Muscle layer of duodenum (tissue), 2 donors: Measurements from ENCODE around the gene C10orf95.

ENCODE experiments used
- H3K27ac ChIP-seq: one replicate; pipeline ENCODE4 v1.7.0; 2013; ENCODE audit warnings: mild to moderate bottlenecking, low read length
- H3K27me3 ChIP-seq: one replicate; pipeline ENCODE4 v1.7.0; 2013; ENCODE audit warnings: low read depth, mild to moderate bottlenecking, control low read depth, low read length
- H3K36me3 ChIP-seq, 2 donors: one replicate each; pipeline ENCODE4 v1.7.0; 2013; ENCODE audit warnings: low read length in 2 of 2, control low read depth in 1 of 2, mild to moderate bottlenecking in 1 of 2; ENCODE audit not compliant: insufficient read depth in 2 of 2, control insufficient read depth in 1 of 2
- H3K4me1 ChIP-seq, 2 donors: one replicate each; pipeline ENCODE4 v1.7.0; 2013; ENCODE audit warnings: low read length in 2 of 2, mild to moderate bottlenecking in 2 of 2, control low read depth in 1 of 2, moderate library complexity in 1 of 2; ENCODE audit not compliant: insufficient read depth in 2 of 2, control insufficient read depth in 1 of 2
- H3K4me3 ChIP-seq, 2 donors: one replicate each; pipeline ENCODE4 v1.7.0; 2013; ENCODE audit warnings: low read length in 2 of 2, low read depth in 1 of 2, mild to moderate bottlenecking in 1 of 2
- H3K9me3 ChIP-seq, 2 donors: one replicate each; pipeline ENCODE4 v1.7.0; 2013; ENCODE audit warnings: low read length in 2 of 2, control low read depth in 1 of 2, mild to moderate bottlenecking in 1 of 2; ENCODE audit not compliant: control insufficient read depth in 1 of 2
- donor health status: healthy.

The C10orf95 gene

DNA sequence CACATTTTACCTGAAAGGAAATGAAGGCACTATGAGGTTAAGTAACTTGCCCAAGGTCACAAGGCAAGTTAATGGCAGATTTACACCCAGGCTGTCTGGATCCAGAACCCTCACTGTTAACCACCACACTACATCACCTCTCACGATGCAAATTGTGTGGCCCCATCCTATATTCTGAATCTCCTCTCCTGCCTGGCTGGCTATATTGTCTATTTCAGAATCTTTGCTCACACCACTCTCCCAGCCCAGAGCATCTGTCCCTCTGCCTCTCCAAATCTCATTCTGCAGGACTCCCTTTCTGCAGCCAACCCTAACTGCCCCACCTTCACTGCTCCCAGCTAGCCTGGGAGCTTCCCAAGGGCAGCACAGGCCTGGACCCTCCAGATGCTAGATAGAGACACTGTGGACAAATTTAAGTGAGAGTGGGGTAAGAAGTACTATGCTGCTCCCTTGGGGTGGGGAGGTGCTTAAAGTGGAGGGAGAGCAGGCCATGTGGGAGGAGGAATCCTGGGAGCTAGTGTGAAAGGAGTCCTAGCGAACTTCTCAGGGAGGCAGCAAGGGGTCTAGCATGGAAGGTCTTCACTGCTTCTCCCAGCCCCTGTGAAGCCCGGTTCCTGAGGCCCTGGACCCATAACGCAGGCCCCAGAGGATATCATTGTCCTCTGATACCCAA lies 19.8 kb downstream of the C10orf95 start:
- Histone ChIP-seq H3K27me3 (no peaks in the 10 kb centered on the region), H3K4me3 (peak overlapping the region; percentile 87 to 93), H3K4me1 (peaks cover 9 to 13% of the 10 kb centered on the region in 2 donors), H3K36me3 (no peaks in the 10 kb centered on the region), H3K27ac (peak overlapping the region; percentile 79), H3K9me3 (no peaks in the 10 kb centered on the region)

DNA sequence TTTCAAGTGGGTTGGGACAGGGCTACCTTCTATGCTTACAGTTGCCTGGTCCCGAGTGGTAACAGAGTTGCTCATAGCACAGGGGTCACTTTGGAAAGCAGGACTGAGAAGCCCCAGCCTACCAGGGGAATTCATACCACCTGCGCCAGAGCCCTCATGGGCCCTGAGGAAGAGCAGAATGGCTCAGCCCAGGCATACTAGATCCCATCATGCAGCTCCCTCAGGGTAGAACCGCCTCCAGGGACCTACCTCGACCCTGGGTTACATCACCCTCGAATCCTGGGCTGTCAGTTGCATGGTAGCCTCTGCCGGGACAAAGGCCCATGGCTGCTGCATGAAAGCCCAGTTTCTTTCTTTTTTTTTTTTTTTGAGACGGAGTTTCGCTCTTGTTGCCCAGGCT lies 21.9 kb downstream of the C10orf95 start:
- H3K4me3 ChIP-seq, result no peak overlapping the region
- no peaks in the 10 kb centered on the region for H3K27me3 ChIP-seq
- peaks cover 6 to 13% of the 10 kb centered on the region in 2 donors for H3K4me1 ChIP-seq
- H3K27ac ChIP-seq, result no peak overlapping the region
- H3K36me3 ChIP-seq, result peaks cover 0 to 5% of the 10 kb centered on the region in 2 donors
- H3K9me3 ChIP-seq, result no peaks in the 10 kb centered on the region

GRCh38 chr10:102426803-102427287 lies 24.5 kb downstream of the C10orf95 start:
- H3K4me1 ChIP-seq, result peaks cover 10 to 26% of the 10 kb centered on the region in 2 donors
- no peak overlapping the region for H3K4me3 ChIP-seq
- no peaks in the 10 kb centered on the region for H3K27me3 ChIP-seq
- H3K9me3 ChIP-seq, result no peaks in the 10 kb centered on the region
- no peak overlapping the region for H3K27ac ChIP-seq
- H3K36me3 ChIP-seq, result peaks cover 10 to 15% of the 10 kb centered on the region in 2 donors

DNA sequence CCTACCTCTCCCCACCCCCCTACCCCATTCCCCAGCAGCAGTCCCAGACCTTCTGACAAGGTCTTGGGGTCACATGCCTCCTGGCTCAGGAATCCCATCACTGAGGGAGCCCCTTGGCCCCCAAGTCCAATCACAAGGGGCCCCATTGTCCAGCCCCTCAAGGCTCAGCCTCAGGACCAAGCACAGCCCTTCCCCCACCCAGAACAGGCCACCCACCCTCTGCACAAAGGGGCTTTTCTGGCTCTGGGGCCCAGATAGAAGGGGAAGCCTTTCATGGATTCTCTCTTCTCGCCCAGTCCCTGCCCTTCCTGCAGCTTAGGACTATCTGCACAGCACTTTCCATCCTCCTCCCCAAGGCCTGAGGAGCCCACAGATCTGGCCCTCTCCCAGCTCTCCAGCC lies 25.9 kb downstream of the C10orf95 start:
- Histone ChIP-seq H3K27ac (no peak overlapping the region), H3K9me3 (no peaks in the 10 kb centered on the region), H3K4me3 (no peak overlapping the region), H3K27me3 (no peaks in the 10 kb centered on the region), H3K36me3 (peaks cover 10 to 15% of the 10 kb centered on the region in 2 donors), H3K4me1 (peaks cover 4 to 23% of the 10 kb centered on the region in 2 donors)

- H3K27ac ChIP-seq, result no peak overlapping the region
- peaks cover 8 to 28% of the 10 kb centered on the region in 2 donors for H3K4me1 ChIP-seq
- no peaks in the 10 kb centered on the region for H3K27me3 ChIP-seq
- no peaks in the 10 kb centered on the region for H3K9me3 ChIP-seq
- peaks cover 10 to 15% of the 10 kb centered on the region in 2 donors for H3K36me3 ChIP-seq
- no peak overlapping the region for H3K4me3 ChIP-seq
Measured at GRCh38 chr10:102424916-102425315, 26.4 kb downstream of the C10orf95 start.

GRCh38 chr10:102424145-102424544 lies 27.2 kb downstream of the C10orf95 start:
- Histone ChIP-seq H3K9me3 (no peaks in the 10 kb centered on the region), H3K36me3 (peaks cover 10 to 15% of the 10 kb centered on the region in 2 donors), H3K27ac (no peak overlapping the region), H3K4me1 (peaks cover 11 to 36% of the 10 kb centered on the region in 2 donors), H3K27me3 (no peaks in the 10 kb centered on the region), H3K4me3 (no peak overlapping the region)

- Histone ChIP-seq H3K4me1 (peaks cover 11 to 39% of the 10 kb centered on the region in 2 donors), H3K27me3 (no peaks in the 10 kb centered on the region), H3K27ac (no peak overlapping the region), H3K9me3 (no peaks in the 10 kb centered on the region), H3K4me3 (peak overlapping the region in 1 of 2 donors; percentile 97), H3K36me3 (peaks cover 10 to 15% of the 10 kb centered on the region in 2 donors)
Measured at GRCh38 chr10:102423372-102423968, 27.9 kb downstream of the C10orf95 start.

- Histone ChIP-seq H3K9me3 (no peaks in the 10 kb centered on the region), H3K4me3 (peak overlapping the region; percentile 86 to 97), H3K36me3 (peaks cover 10 to 15% of the 10 kb centered on the region in 2 donors), H3K4me1 (peaks cover 11 to 39% of the 10 kb centered on the region in 2 donors), H3K27ac (peak overlapping the region; percentile 82), H3K27me3 (peaks cover 8% of the 10 kb centered on the region)
Measured at GRCh38 chr10:102422545-102423129, 28.7 kb downstream of the C10orf95 start.

DNA sequence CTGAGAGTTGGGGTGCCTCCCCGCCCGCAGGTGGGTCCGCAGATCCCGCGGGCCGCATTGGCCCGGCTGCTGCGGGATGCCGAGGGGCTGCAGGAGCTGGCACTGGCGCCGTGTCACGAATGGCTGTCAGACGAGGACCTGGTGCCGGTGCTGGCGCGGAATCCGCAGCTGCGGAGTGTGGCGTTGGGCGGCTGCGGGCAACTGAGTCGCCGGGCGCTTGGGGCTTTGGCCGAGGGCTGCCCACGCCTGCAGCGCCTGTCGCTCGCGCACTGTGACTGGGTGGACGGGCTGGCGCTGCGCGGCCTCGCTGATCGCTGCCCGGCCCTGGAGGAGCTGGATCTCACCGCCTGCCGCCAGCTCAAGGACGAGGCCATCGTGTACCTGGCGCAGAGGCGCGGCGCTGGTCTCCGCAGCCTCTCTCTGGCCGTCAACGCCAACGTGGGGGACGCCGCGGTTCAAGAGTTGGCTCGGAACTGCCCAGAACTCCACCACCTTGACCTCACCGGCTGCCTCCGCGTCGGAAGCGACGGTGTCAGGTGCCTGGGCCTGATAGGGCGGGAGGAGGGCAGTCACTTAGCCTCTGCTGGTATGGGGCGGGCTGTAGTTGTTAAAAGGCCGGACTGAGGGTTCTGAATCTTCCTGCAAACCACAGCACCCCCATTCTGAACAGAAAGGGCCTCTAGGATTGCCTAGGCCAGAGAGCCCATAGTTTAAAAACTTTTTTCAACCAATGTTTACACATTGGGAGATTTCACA lies 29.4 kb downstream of the C10orf95 start:
- Histone ChIP-seq H3K27me3 (peaks cover 14% of the 10 kb centered on the region), H3K4me3 (peak overlapping the region; percentile 86 to 97), H3K9me3 (no peaks in the 10 kb centered on the region), H3K36me3 (peaks cover 10 to 15% of the 10 kb centered on the region in 2 donors), H3K4me1 (peaks cover 11 to 39% of the 10 kb centered on the region in 2 donors), H3K27ac (peak overlapping the region; percentile 82)

- Histone ChIP-seq H3K27ac (peak overlapping the region; percentile 73), H3K27me3 (peaks cover 14% of the 10 kb centered on the region), H3K4me1 (peaks cover 11 to 39% of the 10 kb centered on the region in 2 donors), H3K9me3 (no peaks in the 10 kb centered on the region), H3K4me3 (peak overlapping the region; percentile 86 to 97), H3K36me3 (peaks cover 10 to 15% of the 10 kb centered on the region in 2 donors)
Measured at GRCh38 chr10:102421507-102421756, 29.9 kb downstream of the C10orf95 start.
